GM12874 (cell line): ENCODE data around the gene SMG1.

ENCODE experiments used
- CTCF ChIP-seq: IDR thresholded peaks from 2 replicates; pipeline ENCODE4 v1.5.1; 2011; ENCODE audit warnings: low read depth, mild to moderate bottlenecking, control low read depth, low read length, moderate library complexity; ENCODE audit not compliant: insufficient read depth

The SMG1 gene

GRCh38 chr16:18855196-18855595 is 71.0 kb downstream of the SMG1 start:
- TF ChIP-seq CTCF, result no peak

- no peak for TF ChIP-seq CTCF
Measured at GRCh38 chr16:18853694-18854093, 72.5 kb downstream of the SMG1 start.

- no peak for TF ChIP-seq CTCF
Measured at GRCh38 chr16:18852647-18853046, 73.6 kb downstream of the SMG1 start.

GRCh38 chr16:18846416-18846815 is 79.8 kb downstream of the SMG1 start:
- TF ChIP-seq CTCF, result no peak

- no peak for TF ChIP-seq CTCF
Measured at GRCh38 chr16:18842565-18842964, 83.6 kb downstream of the SMG1 start.

- TF ChIP-seq CTCF, result no peak
Measured at GRCh38 chr16:18841833-18842525, 84.2 kb downstream of the SMG1 start.

GRCh38 chr16:18839555-18839954 is 86.7 kb downstream of the SMG1 start:
- TF ChIP-seq CTCF, result no peak
